HG03571 (cell line): ENCODE results near the gene SLC66A1.

Source experiments
- ATAC-seq: cut with Tn5 transposase; IDR thresholded peaks from one replicate; pipeline ENCODE4 v1.9.1; 2021; ENCODE audit not compliant: unreplicated experiment

The SLC66A1 gene

GRCh38 chr1:19342062-19342750 is 30.1 kb downstream of the SLC66A1 start:
- ATAC-seq, result no peak

- ATAC-seq, result no peak
Measured at GRCh38 chr1:19342894-19343616, 30.9 kb downstream of the SLC66A1 start.

GRCh38 chr1:19343617-19344350 is 31.7 kb downstream of the SLC66A1 start:
- ATAC-seq, result no peak

DNA sequence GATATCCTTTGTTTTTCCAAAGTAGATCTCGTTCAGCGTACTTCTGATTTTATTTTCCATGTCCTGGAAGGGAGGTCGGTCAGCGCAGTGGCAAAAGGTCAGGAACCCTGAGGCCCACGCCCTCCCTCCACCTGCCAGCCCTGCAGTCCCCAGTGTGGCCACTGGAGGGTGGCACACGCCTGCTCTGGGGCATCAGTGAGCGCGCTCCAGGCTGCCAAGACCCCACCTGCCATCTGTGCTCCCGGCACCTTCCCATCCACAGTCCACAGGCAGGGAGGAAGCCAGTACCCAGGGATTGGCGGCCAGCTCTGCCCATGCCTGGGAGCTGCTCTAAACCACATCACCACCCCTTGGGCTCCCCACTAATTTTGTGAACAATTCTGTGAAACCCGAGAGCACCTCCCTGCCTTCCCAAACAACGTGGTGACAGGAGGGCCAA is 32.3 kb downstream of the SLC66A1 start:
- no peak for ATAC-seq

DNA sequence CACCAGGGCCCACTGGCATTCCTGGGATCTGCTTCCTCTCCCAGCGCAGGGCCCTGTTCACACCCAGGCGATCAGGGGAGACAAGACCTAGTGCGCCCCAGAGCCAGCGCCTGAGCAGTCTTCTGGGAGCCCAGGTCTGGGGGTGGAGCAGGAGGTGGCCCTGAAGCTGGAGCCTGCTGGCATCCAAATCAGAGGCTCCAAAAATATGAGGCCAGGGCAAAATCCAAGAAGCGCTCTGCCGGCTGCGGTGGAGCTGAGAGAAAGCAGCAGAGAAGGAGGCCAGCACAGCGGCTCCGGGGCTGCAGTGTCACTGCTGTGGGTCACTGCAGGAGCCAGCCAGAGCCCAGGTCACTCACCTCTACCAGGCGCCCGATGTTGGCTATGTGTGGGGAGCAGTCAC is 32.7 kb downstream of the SLC66A1 start:
- ATAC-seq, result no peak

DNA sequence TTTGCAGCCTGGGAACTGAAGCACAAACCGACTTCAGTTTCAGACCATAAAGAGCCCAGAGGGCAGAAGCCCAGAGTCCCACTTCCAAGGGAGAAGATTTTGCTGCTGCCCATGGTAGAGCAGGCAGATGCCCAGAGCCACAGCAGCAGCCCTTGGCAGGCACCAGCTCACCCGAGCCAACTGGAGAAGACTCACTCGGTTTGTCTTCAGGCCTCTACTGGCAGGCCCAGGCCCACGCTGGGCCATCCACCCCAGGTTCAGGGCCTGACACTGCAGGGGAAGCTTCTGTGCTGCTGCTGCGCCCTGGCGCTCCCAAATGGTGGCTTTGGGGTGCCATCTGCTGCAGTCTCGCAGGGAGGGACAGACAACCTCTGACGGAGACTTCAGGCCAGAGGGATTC is 33.3 kb downstream of the SLC66A1 start:
- ATAC-seq, result no peak

DNA sequence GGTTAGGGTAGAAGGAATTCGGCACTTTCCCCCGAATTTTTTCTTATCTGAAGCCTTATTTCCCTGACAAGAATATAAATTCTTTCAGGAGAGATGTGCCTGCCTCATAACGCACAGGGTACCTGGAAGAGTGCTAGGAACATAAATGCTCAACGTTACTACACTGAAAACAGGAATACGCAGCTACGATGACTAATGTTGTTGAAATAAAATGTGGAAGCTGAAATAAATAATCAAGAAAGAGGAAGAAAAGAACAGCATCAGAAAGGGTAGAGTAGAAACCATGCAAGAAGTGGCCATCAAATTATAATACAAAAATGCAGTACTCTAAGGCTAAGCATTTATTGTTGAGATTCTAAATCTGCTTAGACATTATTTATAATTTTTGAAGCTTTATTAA is 33.9 kb downstream of the SLC66A1 start:
- no peak for ATAC-seq

DNA sequence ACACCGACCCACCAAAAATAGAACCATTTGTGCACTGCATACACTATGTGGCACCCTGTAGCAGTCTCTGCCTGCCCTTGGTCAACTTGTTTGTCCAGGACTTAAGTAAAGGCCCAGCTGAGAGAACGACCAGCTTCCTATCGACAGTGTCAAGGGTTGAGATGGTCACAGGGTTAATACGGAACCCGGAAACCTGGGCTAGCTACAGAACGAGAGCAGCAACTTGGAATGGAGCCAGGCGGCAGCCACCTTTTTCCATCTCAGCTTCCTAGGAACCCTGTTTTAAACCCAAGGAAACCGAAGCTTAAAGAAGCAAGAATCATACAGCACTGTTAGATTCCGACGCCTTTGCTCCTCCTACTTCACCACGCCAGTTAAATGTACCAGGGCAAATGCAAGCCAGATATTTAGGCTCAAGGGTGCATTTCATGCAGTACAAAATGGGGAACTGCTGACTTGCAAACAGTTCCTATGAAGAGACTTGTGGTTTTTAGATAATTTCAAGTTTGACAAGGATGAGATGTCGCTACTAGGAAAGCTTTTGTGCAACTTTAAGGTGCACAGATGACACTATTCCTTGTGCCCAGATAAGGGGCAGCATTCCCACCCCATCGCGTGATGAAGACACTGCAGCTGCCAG is 35.5 kb downstream of the SLC66A1 start:
- ATAC-seq, result no peak

DNA sequence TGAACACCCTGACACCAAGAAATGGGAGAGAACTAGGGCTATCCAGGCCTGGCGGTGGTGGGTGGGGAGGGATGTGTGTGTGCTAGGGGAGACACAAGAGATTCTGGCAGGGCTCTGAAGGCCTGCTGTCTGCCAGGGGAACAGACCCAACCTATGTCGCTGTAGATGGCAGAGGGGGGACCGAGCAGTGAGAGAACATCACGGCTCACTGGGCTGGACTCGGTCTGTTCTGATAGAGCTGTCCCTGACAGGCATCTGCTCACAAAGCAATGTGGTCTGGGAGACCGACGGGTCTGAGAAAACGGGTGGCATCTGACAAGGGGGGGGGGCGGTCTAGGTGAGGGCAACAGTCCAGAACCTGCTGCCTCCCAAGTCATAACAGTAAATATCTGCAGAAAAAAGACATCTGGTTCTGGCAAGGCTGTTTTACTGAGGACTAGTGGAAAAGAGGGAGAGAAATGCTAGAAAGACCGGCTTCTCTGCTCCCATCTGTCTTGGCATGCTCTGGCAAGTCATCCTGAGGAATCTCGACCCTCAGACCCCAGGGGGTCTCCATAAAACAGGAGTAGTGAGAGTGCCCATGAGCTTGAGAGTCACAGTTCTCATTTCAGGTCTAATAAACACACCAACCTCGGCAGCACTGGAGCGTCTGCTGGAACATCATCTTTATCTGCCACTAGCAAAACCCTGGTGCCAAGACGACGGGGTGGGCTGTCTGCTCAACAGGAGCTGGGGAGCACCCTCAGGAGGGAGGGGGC is 36.5 kb downstream of the SLC66A1 start:
- ATAC-seq, result no peak

GRCh38 chr1:19349999-19350398 is 37.9 kb downstream of the SLC66A1 start:
- ATAC-seq, result no peak

DNA sequence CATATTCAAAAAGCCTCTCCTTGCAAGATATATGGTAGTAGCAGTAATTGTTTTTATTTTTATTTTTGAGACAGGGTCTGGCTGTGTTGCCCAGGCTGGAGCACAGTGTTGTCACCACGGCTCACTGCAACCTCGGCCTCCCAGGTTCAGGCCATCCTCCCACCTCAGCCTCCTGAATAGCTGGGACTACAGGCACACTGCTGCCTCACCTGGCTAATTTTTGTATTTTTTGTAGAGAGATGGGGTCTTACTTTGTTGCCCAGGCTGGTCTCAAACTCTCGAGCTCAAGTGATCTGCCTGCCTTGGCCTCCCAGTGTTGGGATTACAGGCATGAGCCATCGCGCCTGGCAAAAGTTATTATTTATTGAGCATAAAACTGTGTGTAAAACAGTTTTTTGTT is 38.4 kb downstream of the SLC66A1 start:
- no peak for ATAC-seq

DNA sequence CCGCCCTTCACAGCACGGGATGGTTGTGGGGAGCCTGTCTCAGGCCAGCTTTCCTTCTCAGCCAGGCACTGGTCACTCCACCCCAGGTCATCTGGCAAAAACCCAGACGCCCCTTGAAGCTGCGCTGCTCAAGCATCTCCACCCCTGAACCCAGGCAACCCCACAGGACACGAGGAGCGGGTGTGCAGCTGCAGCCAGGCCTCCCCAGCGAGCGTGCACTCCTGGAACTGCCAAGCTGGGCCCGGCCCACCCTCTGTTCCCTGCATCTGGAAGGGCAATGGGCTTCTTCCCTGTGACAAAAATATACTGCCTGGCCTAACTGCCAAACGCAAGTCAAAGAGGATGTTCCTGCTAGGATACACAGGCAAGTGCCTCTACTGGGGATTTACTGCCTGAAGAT is 39.7 kb downstream of the SLC66A1 start:
- ATAC-seq, result no peak

DNA sequence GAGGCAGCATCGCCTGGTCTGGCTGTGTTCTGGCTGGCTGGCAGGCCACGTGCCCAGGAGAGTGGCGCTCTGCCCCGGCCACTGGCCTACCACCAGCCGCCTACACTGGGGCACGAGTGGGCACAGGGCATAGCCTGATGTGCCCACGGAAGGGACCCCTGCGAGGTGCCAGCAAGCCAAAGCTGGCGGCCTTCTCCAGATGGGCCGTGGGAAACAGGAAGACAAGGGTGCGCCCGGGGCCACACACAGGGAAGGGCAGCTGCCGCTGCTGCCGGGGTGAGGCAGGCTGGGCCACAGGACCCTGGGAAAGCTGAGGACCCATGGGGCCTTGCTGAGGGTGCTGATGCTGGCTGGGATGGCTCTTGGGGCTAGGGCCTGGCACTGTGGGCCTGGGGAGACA is 40.7 kb downstream of the SLC66A1 start:
- no peak for ATAC-seq

- no peak for ATAC-seq
Measured at GRCh38 chr1:19353596-19353995, 41.5 kb downstream of the SLC66A1 start.

DNA sequence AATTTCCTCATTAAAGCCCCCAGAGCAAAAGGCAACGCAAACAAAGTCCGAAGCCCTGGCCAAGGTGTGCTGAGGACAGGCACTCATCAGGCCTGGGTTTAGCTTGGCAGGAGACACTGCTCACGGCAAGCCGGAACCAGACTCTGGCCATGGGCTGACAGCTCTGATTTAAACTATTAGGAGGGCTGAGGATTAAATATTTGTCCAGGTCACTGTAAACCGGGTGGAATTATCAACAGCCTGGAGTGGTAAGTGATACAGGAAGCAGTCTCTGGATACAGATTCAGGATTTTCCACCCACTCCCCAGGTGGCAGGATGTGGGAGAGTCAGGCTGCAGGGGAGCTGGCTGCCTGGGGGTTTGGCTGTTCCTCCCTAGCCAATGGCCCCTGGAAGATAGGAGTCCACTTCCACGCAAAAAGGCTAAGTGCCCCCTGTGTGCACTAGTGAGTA is 42.4 kb downstream of the SLC66A1 start:
- no peak for ATAC-seq

DNA sequence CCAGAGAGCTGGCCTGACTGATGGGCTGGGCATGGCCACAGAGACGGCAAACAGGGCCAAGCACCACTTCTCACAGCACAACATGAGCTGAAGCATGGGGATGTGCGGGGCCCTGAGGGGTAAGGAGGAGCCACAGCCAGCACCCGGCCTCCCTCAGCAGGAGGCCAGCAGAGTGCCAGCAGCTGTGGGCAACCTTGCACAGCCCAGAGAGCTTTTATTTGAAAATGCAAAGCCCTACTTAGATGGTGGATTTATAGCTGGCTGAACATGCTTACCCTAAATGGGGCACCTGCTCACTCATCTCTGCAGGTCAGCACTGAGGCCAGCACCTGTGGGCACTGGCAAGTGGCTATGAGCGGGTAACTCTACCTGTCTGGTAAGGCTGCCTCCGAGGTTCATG is 44.1 kb downstream of the SLC66A1 start:
- no peak for ATAC-seq

- no peak for ATAC-seq
Measured at GRCh38 chr1:19357299-19357986, 45.3 kb downstream of the SLC66A1 start.

DNA sequence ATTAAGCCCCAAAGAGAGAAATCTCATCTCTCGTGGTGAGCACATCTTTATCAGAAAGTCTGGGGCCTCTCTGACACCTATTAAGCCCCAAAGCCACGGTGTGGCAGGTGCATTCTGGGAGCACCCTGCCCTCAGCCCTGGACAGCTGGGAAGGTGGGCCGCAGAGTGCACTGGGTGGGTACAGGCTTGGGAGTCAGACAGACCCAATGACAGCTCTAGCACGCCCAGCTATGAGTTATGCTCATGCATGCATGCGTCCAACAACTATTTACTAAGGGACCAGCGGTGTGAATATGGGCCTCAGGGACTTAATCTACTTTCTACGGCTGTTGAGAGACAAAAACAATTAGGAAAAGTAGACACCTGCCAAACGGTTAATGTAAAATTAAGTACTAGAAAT is 46.6 kb downstream of the SLC66A1 start:
- ATAC-seq, result no peak

DNA sequence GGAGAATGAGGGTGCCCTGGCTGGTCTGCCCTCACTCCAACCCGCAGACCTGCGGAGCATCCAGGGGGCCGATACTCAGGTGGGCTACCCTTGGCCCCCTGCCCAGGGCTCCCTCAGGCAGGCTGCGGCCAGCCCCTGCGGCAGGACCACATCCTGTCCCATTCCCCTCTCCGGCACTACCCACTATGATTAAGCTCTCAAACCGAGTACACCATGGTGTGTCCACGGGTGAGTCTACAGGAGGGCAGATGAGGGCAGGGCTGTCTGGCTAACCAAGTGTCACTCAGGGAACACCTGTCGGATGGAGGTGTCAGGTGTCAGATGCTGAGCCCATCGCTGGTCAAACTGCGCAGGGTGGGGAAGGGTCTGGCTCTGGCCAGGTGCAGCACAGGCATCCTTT is 47.2 kb downstream of the SLC66A1 start:
- no peak for ATAC-seq

- ATAC-seq, result no peak
Measured at GRCh38 chr1:19360016-19360415, 47.9 kb downstream of the SLC66A1 start.
